ENCODE data around the gene TNPO2. TPM values are rescaled to one million over a fixed set of nuclear protein-coding genes. Genes with fewer than 3 reads are reported as not detected.
"Not testable (repeated sequence)": the region's sequence is repeated elsewhere in the genome, so short reads cannot be mapped to it uniquely, and the experiment has no call there.

Gene TNPO2
- total RNA-seq, 1 experiment from 2014 or later = 17.4 TPM

- DNase-seq (ENCODE audit: extremely low read depth, low read depth) = no peak
Measured at GRCh38 chr19:12737835-12738351, 14.2 kb upstream of the TNPO2 start.

DNA sequence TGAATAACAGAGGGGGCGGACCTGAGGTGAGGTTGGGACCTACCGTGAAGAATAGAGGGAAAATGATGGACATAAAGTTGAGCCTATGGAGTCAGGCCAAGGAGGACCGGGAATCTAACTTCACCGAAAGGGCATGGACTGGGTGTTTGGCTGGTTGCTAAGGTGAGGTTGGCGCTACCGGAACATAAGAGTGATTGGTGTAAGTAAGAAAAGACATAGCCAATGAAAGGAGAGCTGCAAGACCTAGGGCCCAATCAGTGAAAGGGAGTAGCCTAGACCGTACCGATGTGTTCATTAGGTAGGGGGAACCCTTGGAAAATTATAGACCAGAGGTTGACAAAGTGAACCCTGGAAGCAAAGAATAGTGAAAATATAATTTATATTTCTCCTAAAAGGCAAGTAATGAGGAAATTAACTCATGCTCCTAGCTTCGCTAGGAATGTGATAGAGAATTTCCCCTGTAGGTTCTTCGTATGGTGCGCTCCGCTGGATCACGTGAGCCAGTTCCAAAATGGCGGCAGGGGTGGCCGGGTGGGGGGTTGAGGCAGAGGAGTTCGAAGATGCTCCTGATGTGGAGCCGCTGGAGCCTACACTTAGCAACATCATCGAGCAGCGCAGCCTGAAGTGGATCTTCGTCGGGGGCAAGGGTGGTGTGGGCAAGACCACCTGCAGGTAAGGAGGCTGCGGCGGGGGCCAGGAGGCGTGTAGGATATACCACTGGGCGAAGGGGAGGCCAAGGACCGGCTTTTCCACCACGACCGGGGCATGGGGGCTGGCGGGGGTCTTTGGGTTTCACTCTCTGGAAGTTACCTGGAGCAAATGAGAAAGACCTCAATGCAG lies 13.5 kb upstream of the TNPO2 start, which contains the start of gene GET3:
Gene GET3 (plus strand): TSS at position 503 of the 840 bp plus-strand sequence. CDS start 9 bp downstream, at position 512.
- peak; percentile 100 for DNase-seq (ENCODE audit: extremely low read depth, low read depth)

DNA sequence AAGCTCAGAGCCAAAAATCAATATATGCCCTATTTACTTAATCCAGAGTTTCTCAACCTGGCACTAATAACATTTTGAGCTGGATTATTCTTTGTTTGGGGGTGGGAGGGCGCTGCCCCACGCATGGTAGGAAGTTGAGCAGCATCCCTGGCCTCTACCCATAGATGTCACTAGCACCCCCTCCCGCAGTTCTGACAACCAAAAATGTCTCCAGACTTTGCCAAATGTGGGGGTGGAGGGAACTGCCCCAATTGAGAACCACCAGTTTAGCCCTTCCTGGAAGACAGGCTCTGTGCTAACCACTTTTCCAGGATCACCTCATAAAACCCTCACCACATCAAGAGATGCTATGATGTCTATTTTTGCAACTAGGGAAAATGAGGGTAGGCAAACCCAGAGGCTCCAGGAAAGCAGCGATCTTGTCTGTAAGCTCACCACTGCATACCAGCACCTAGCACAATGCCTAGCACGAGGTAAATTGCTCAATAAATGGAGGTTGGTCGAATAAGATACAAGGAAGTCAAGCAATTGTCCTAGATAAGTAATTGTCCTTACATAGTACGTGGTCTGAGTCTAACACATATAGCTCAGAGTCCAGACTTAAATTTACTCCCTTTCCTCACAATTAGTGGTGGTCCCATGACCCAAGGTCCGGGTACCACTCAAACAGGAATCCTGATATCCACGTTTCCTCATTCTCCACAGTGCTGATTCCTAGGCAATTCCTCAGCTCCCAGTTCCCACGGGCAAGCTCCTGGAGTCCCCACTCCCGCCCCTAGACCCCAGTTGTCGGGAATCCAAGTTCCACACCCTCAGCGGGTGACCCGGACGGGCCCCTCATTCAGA lies 9.9 kb upstream of the TNPO2 start:
- DNase-seq (ENCODE audit: extremely low read depth, low read depth) = no peak

DNA sequence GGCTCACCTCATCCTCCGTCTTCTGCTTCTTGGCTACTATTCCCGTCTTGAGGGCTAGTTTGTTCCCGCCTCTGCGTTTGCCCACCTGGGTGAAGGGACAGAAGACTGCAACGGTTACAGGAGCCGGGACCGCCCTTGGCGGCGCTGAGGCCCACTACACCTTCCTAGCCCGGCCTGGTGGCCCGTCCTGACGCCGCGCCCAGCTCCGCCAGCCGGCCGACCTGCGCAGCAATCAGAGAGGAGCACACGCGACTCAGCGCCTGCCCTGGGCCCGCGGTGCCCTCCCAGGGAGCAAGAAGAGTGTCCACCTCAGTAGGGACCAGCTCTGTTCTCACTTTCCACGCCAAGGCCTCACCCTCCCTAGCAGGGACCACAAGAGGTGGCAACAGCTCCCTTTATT lies 7.6 kb upstream of the TNPO2 start:
- DNase-seq (ENCODE audit: extremely low read depth, low read depth) = no peak

DNA sequence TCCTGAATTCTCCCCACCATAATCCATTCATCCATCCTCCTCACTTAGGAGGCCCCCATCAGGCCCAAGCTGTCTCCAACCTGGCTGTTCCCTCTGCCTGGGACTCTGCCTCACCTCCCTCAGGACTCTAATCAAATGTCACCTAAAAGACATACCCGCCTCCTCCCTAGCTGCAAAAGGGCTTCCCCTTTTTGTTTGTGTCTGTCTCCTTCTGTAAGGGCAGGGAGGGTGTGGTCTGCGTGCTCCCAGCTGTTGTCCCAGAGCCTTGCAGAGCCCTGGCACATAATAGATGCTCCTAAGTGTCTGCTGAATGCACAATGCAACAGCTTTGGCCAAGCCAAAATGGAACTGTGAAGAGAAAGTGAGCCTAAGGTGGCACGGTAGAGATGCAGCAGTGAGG lies 6.3 kb upstream of the TNPO2 start:
- DNase-seq (ENCODE audit: extremely low read depth, low read depth) = no peak

GRCh38 chr19:12727745-12728433 lies 4.2 kb upstream of the TNPO2 start:
- no peak for DNase-seq (ENCODE audit: extremely low read depth, low read depth)

DNA sequence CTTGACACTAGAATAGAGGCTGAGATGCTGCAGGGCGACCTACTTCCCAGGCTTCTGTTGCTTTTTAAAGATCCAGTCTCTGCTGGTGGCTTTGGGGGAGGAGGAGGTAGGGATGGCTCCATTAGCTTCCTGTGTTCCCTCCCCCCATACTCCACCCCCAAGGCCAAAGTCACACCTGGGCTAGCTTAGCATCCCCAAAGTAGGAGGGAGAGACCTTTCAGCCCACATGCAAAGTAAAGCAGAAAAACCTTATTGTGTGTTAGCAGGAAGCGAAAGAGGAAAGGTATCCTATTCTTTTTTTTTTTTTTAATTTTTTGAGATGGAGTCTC lies 3.2 kb upstream of the TNPO2 start:
- DNase-seq (ENCODE audit: extremely low read depth, low read depth) = no peak

GRCh38 chr19:12725612-12726011 lies 1.9 kb upstream of the TNPO2 start:
- not testable (repeated sequence) for DNase-seq (ENCODE audit: extremely low read depth, low read depth)

DNA sequence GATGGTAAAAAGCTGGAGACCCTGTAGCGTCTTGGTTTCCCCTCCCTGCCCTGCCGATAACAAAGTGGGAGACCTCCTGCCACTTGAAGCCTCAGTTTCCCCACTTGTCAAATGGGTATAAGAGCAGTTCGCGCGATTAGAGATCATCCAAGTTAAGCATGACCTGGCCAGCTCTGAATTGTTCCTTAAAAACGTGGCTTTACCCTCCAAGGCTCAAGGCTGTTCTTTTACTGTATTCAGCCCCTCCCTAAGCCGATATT lies 421 bp downstream of the TNPO2 start:
- no peak for DNase-seq (ENCODE audit: extremely low read depth, low read depth)

DNA sequence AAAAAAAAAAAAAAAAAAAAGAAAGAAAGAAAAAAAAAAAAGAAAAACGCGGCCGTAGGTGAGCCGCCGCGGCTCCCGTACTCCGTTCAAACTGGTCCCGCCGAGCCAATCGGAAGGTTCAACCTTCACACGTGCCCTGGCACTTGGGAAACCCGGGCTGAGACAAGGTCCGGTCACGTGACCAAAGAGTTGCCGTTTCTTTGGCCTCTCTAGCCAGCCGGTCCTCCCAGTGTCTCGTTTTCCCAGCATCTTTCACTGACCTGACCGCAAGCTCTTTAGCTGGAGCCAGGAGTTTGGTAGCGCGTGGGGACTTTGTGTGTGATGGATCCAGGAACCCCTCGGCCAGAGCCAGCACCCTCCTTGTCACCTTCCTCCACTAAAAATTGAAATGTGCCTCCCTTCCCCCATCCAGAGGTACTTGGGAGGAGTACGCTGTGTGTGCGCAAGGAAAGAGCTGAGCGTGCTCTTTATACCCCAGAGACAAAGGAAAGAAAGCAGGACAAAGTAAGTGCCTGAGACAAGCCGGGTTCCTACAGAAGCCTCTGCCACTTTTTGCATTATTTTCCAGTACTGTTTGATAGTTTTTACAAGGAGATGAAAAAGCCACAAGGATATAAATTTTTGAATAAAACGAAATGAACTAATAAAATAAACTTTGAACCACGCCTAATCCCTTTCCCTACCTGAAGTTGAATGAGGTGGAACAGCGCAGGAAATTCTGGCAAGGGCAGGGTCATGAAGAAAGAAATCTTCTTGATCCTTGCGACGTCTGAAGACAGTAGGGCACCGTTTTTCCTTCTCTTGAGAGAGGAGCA lies 959 bp downstream of the TNPO2 start:
- peak; percentile 97 for DNase-seq (ENCODE audit: extremely low read depth, low read depth)

DNA sequence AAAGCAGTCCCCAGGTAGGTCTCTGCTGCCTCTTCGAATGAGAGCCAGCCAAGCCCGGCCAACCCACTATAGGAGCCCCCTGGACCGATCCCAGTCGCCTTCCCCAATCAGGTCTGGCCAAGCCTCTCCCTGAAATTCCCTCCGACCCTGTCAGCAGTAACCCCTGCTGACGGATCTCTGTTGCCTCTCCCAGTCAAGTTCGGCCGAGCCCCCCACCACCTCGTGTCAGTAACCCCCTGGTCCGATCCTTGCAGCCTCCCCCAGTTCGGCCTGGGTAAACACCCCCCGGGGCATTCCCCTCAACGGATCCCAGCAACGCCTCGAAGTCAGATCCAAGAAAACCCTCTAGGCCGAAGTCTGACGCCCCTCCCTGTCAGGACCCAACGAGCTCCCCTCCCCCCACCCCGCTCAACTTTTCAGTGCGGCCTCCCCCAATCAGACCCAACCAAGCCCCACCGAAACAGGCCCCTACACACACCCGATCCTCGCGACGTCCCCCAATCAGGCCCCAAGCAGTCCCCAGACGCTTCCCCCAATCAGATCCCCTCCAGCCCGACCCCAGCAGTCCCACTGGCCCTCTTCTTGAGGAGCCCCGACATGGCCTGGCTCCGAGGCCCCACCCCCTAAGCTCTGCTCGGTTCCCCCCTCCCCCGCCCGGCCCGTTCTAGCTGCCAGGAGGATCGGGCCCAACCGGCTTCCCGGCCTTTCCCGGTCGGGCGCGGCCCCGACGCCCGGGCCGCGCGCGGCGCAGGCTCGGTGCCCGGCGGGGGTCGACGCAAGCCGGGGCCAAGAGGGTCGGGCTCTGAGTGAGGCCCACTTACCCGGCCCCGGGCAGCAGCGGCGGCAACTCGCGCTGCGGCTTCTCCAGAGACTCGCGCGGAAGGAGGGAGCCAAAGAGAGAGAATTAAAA lies 1.8 kb downstream of the TNPO2 start:
- no peak for DNase-seq (ENCODE audit: extremely low read depth, low read depth)

DNA sequence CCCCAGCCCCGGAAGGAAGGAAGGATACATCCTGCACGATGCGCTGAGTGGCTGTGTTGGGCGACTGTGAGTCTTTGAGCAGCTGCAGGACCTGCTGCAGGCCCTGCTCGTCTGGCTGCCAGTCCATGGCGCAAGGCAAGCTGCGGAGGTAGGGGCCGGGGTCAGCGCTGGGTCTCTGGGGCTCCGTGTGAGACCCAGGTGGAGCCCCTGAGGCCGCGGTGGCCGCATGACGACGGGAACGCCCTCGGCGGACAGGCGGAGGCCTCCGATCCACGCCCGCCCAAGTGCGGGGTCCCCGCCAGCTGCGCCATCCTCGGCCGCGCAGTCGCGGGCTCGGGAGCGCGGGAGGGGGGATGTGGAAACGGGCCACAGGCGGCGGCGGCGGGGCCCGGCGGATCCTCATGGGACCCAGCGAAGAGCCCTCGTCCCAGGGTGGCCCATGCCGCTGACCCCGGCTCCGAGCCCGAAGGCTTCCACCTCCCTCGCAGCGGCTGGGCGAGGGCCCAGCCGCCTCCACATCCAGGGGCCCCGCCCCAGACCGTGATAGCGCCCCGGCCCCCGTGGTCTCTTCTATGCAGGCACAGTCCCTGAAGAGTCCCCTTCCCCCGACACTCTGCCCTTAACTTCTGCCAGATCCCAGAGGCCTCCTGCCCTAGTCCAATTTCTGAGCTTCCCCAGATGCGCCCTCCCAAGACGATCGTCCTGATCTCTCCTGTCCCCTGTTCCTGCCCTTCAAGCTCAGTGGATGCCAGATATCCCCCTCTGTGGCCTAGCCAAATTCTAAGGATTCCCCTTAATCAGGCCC lies 2.7 kb downstream of the TNPO2 start:
- no peak for DNase-seq (ENCODE audit: extremely low read depth, low read depth)

GRCh38 chr19:12720296-12720695 lies 3.4 kb downstream of the TNPO2 start:
- DNase-seq (ENCODE audit: extremely low read depth, low read depth) = no peak

GRCh38 chr19:12715929-12716328 lies 7.8 kb downstream of the TNPO2 start:
- DNase-seq (ENCODE audit: extremely low read depth, low read depth) = no peak

- DNase-seq (ENCODE audit: extremely low read depth, low read depth) = no peak
Measured at GRCh38 chr19:12715102-12715501, 8.6 kb downstream of the TNPO2 start.

GRCh38 chr19:12713304-12713703 lies 10.4 kb downstream of the TNPO2 start:
- DNase-seq (ENCODE audit: extremely low read depth, low read depth) = not testable (repeated sequence)

DNA sequence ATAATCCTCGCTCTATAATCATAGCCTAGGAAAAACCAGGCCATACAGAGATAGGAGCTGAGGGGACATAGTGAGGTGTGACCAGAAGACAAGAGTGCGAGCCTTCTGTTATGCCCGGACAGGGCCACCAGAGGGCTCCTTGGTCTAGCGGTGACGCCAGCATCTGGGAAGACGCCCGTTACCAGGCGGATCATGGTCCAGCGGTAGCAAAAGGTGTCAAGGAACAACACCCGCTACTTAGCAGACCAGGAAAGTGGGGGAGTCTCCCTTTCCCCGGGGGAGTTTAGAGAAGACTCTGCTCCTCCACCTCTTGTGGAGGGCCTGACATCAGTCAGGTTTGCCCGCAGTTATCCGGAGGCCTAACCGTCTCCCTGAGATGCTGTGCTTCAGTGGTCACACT lies 11.7 kb downstream of the TNPO2 start:
- not testable (repeated sequence) for DNase-seq (ENCODE audit: extremely low read depth, low read depth)

DNA sequence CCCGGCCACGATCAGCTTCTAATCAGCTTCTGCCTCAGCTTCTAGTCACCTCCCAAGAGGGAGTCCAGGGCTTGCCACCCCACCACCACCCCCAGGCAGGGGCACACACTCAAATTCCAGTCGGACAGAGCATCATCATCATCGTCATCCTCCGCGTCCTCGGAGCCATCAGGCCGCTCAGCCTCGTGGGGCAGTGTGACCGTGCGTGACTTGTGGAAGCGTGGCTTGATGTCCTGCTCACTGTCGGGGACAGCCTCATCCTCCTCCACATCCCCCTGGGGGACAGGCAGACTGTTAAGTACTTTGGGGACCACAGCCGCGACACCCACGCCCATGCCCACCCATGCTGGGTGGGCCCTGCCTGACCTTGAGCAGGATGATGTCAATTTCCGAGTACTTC lies 12.5 kb downstream of the TNPO2 start:
- DNase-seq (ENCODE audit: extremely low read depth, low read depth) = no peak

DNA sequence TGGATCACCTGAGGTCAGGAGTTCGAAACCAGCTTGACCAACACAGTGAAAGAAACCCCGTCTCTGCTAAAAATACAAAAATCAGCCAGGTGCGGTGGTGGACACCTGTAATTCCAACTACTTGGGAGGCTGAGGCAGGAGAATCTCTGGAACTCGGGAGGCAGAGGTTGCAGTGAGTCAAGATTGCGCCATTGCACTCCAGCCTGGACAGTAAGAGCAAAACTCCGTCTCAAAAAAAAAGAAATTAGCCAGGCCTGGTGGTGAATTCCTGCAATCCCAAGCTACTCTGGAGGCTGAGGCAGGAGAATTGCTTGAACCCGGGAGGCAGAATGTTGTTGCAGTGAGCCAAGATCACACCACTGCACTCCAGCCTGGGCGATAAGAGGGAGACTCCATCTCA lies 15.1 kb downstream of the TNPO2 start:
- DNase-seq (ENCODE audit: extremely low read depth, low read depth) = no peak

All from NCI-H460 (cell line).